ENCODE data around the gene CDK5RAP2. TPM values are rescaled to one million over a fixed set of nuclear protein-coding genes. Genes with fewer than 3 reads are reported as not detected.

The CDK5RAP2 gene
- 128 and 132 TPM in 2 replicates for total RNA-seq (2013; cell fraction: nucleolus; rRNA removed)
- 29.6 and 36.5 TPM in 2 replicates for total RNA-seq (2014; rRNA removed)
- total RNA-seq (2014; rRNA removed; fragmentation: Illumina TruSeq; extraction: Trizol) = 35.8 and 36.2 TPM in 2 replicates
- 52.5 and 53.5 TPM in 2 replicates for total RNA-seq (2021)
- 20.3 TPM for polyA plus RNA-seq (2011; ENCODE audit: low read depth)
- 28.5 and 32.1 TPM in 2 replicates for polyA plus RNA-seq (2011; rRNA removed)
- 22.4 and 26.4 TPM in 2 replicates for polyA plus RNA-seq (2011; cell fraction: cytosol; rRNA removed)
- 93.8 and 104 TPM in 2 replicates for polyA plus RNA-seq (2011; cell fraction: nucleus; rRNA removed)
- 26.6 and 28.9 TPM in 2 replicates for polyA plus RNA-seq (2012)
- polyA plus RNA-seq (2014; fragmentation: Illumina TruSeq; extraction: Trizol) = 41.8 and 48.1 TPM in 2 replicates
- 10 to 100 TPM; 16.2 to 16.8 TPM for polyA plus RNA-seq (2014; fragmentation: Nextera tagmentation; extraction: Ambion mirVana)
- polyA plus RNA-seq (2014; rRNA removed) = 37.7 and 41.3 TPM in 2 replicates
- 10 to 100 TPM; 27.4 to 32.9 TPM for polyA plus RNA-seq (2016; fragmentation: Nextera tagmentation; extraction: Ambion mirVana)
- polyA minus RNA-seq (2011; rRNA and poly(A)+ RNA removed) = 44.3 and 51.4 TPM in 2 replicates
- polyA minus RNA-seq (2011; cell fraction: cytosol; rRNA and poly(A)+ RNA removed) = 14.0 and 16.8 TPM in 2 replicates
- polyA minus RNA-seq (2011; cell fraction: nucleus; rRNA and poly(A)+ RNA removed) = 62.7 and 97.2 TPM in 2 replicates
- Bru-seq, nascent RNA = percentile 76 among the genes with signal in this experiment
- BruChase-seq, experiment 1, labeled RNA remaining after a 6-hour chase = percentile 79 among the genes with signal in this experiment
- percentile 80 among the genes with signal in this experiment for BruChase-seq, experiment 2, labeled RNA remaining after a 2-hour chase
- long read RNA-seq, experiment 1, partial matches to known transcripts = 5 of 5 reads
- long read RNA-seq, experiment 1, other reads (novel, unspliced or antisense) = 0 of 5 reads
- long read RNA-seq, experiment 2, transcript CDK5RAP2-217 (5 exons, 1,269 nt) = major isoform, 5 of 37 reads
- long read RNA-seq, experiment 2, partial matches to known transcripts = 25 of 37 reads
- long read RNA-seq, experiment 2, other reads (novel, unspliced or antisense) = 7 of 37 reads

- peak within 1 kb of the TSS; percentile 100 for H2AFZ ChIP-seq (ENCODE audit: control insufficient read depth, low read depth, low read length)
- no peaks in the 10 kb centered on the region for H3K27me3 ChIP-seq (replicated peaks in 1 of 2; ENCODE audit: control insufficient read depth in 2 of 2, insufficient read depth in 2 of 2, low read length in 1 of 2)
- 8% methylated on average over 26 of the region's 33 CpGs for WGBS (ENCODE audit: insufficient coverage, insufficient replicate concordance, low lambda C conversion rate, missing lambda C conversion rate)
- intact Hi-C loops (cut with micrococcal nuclease; ENCODE audit: unreplicated experiment) = loop anchor here (10.0 kb wide), 1 partner anchor 345 kb away; the partner anchor contains the start of gene TRAF1
- ChIA-PET POLR2A (interaction anchor here (0.6 kb wide), 1 partner anchor 55 kb away, joined by 5 read pairs; no protein-coding TSS in a partner anchor), RAD21 (ENCODE audit: unreplicated experiment) (no interaction called here), SMC1A (ENCODE audit: uncharacterized antibody, unreplicated experiment) (no interaction called here), CTCF (interaction anchor here (0.7 kb wide), 1 partner anchor 631 kb away, joined by 3 read pairs; no protein-coding TSS in a partner anchor)
- peak within 1 kb of the TSS; percentile 85 for H3K27ac ChIP-seq (ENCODE audit: control insufficient read depth, insufficient read depth)
- H3K4me1 ChIP-seq (ENCODE audit: control insufficient read depth, insufficient read depth, low read length) = peaks cover 20% of the 10 kb centered on the region
- no peaks in the 10 kb centered on the region for H3K36me3 ChIP-seq (ENCODE audit: control insufficient read depth in 2 of 2, insufficient read depth in 2 of 2, low read length in 1 of 2)
- BruUV-seq (replicated peaks) = TSS peak; percentile 91
- ATAC-seq = peak; percentile 94
- H4K20me1 ChIP-seq (ENCODE audit: control insufficient read depth, insufficient read depth) = no peaks in the 10 kb centered on the region
- in situ Hi-C loops (cut with MboI) = no loop called here
- peak within 1 kb of the TSS; percentile 89 for H3K4me3 ChIP-seq
- peak; percentile 88 for DNase-seq (ENCODE audit: low read depth, low spot score)
- peak; percentile 94 for FAIRE-seq
- peak within 1 kb of the TSS; percentile 99 for H3K4me2 ChIP-seq (ENCODE audit: control insufficient read depth, insufficient read depth)
- H3K9ac ChIP-seq (ENCODE audit: control insufficient read depth, insufficient read depth, low read length) = peak within 1 kb of the TSS; percentile 92
- no peaks in the 10 kb centered on the region for H3K9me3 ChIP-seq (replicated peaks; ENCODE audit: control insufficient read depth, insufficient read depth, low read length)
- H3K79me2 ChIP-seq (ENCODE audit: control insufficient read depth, insufficient read depth, low read length) = peaks cover 34% of the 10 kb centered on the region
- TF ChIP-seq NKRF (conservative IDR thresholded peaks at IDR 0.05) (no peak), MLLT1 (IDR thresholded peaks at IDR 0.05) (peak; percentile 96; the same call in 1 of the 2 replicates), ZBTB33 (IDR thresholded peaks at IDR 0.05) (no peak), ZNF592 (IDR thresholded peaks at IDR 0.05) (peak; percentile 43; the same call in 1 of the 2 replicates), MEF2A (IDR thresholded peaks at IDR 0.05; ENCODE audit: insufficient read depth, low read depth, low read length) (0 out of 2 replicates have a peak, but pooled peaks have one; percentile 18), POLR2AphosphoS5 (IDR thresholded peaks at IDR 0.05; ENCODE audit: low read length) (peak; percentile 37; the same call in 1 of the 2 replicates)
Observed at GRCh38 chr9:120580051-120580896, at the start of gene CDK5RAP2. Gene CDK5RAP2 (minus strand): TSS chr9:120580167. CDS start chr9:120579978, 189 bp downstream.
